Measurements from ENCODE around the gene SNAI3.

Gene SNAI3

GRCh38 chr16:88631920-88632586, 54.3 kb downstream of the SNAI3 start:
- no peak for DNase-seq

- no peak for DNase-seq
Observed at GRCh38 chr16:88631384-88631783, 54.9 kb downstream of the SNAI3 start.

GRCh38 chr16:88630941-88631340, 55.4 kb downstream of the SNAI3 start:
- DNase-seq, result no peak

GRCh38 chr16:88630433-88630832, 55.9 kb downstream of the SNAI3 start:
- no peak for DNase-seq

GRCh38 chr16:88629835-88630234, 56.5 kb downstream of the SNAI3 start:
- no peak for DNase-seq

DNA sequence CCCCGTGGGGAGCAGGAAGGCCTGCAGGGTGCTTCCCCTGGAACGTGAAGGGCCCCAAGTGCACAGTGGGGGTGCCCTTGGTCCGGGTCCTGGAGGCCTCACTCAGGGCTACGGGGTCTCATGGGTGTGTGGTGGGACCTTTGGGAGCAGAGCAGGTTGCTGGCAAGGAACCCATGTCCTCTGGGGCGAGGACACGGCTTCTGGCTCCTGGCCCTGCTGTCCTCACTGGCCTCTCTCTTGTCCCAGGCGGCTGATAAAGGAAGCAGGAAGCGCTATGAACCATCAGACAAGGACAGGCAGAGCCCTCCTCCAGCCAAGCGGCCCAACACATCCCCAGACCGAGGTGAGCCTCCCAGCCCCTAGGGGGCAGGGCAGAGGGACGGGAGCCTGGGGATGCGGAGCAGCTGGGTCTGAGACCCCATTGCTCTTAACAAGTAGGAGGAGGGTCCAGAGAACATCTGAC, 57.8 kb downstream of the SNAI3 start:
- DNase-seq, result peak; percentile 43
